Ovary (tissue), 10 donors: Measurements from ENCODE around the gene TBX2. TPM values are rescaled to one million over a fixed set of nuclear protein-coding genes. Genes with fewer than 3 reads are reported as not detected.
A peak's percentile ranks its signal among the peaks of the same experiment; 100 is the strongest.

Source experiments
- DNase-seq, 5 donors: peaks; one replicate each; pipeline ENCODE4 v3.0.0-alpha.2; 2019 to 2020
- H3K27ac ChIP-seq, 2 donors: fragments of 200-600 bp; one replicate each; pipeline versions ENCODE4 v1.5.1 to v1.8.0; 2019 to 2022
- H3K27me3 ChIP-seq: fragments of 200-600 bp; one replicate; pipeline ENCODE4 v1.8.0; 2022
- H3K36me3 ChIP-seq: fragments of 200-600 bp; sonication (generic); one replicate; pipeline ENCODE4 v1.5.1; 2019
- H3K4me1 ChIP-seq: one replicate; pipeline ENCODE4 v1.8.1; 2013; ENCODE audit warnings: mild to moderate bottlenecking, moderate library complexity; ENCODE audit not compliant: insufficient read depth
- H3K4me3 ChIP-seq: fragments of 200-600 bp; sonication (generic); one replicate; pipeline ENCODE4 v1.5.1; 2017
- H3K9me3 ChIP-seq, 2 donors: fragments of 200-600 bp in 1 of 2; sonication (generic) in 1 of 2; one replicate each; pipeline versions ENCODE4 v1.5.1 to v1.8.1; 2013 to 2019; ENCODE audit warnings: mild to moderate bottlenecking in 1 of 2, moderate library complexity in 1 of 2
- CTCF ChIP-seq, 3 donors: fragments of 450-650 bp in 2 of 3; fragments of 200-600 bp in 1 of 3; IDR thresholded peaks; one replicate each; pipeline versions ENCODE4 v1.5.1 to v1.8.0; 2016 to 2022; ENCODE audit warnings: antibody characterized with exemption in 3 of 3, mild to moderate bottlenecking in 1 of 3
- EP300 ChIP-seq: sonication (generic); formaldehyde crosslinking; IDR thresholded peaks from one replicate; pipeline ENCODE4 v1.6.1; 2017; ENCODE audit warnings: antibody characterized with exemption
- POLR2A ChIP-seq: fragments of 450-650 bp; IDR thresholded peaks from one replicate; pipeline ENCODE4 v1.6.1; 2017; ENCODE audit warnings: antibody characterized with exemption, mild to moderate bottlenecking, moderate library complexity
- WGBS, 3 donors: extraction: QIAGEN DNeasy Blood & Tissue Kit in 1 of 3; methylation state at CpG; one replicate each; pipeline versions ENCODE4 v1.1.5 to v1.1.7; 2013 to 2017; 5-methylcytosine and 5-hydroxymethylcytosine counted together
- intact Hi-C, 4 donors: fragments of 100-400 bp; cut with DNase I; formaldehyde crosslinking; loops; one replicate each; pipeline versions ENCODE4 v1.11.0 to v1.15.1; 2022 to 2023
- long read RNA-seq, 3 donors: library from polyadenylated mRNA in 2 of 3; unstranded in 2 of 3; transcript quantifications; one replicate each; pipeline ENCODE4 v2.0.0 and lab custom pipeline, GENCODE V29; 2021 to 2026
- polyA plus RNA-seq, 2 donors: library from polyadenylated mRNA; stranded (reverse); fragments of 200-250 nt in 1 of 2; fragments of 350-450 nt in 1 of 2; fragmentation: Illumina TruSeq in 1 of 2; extraction: RNeasy Lipid Tissue Mini Kit (QIAGEN cat#74804) in 1 of 2; gene quantifications; one replicate each; pipeline ENCODE4 v1.2.3, GENCODE V29; 2013 to 2014
- total RNA-seq, 7 donors: library from RNA; depleted of rRNA in 2 of 7; stranded (reverse); fragments of >200 nt in 2 of 7; fragmentation: NEBNext Ultra II Directional in 3 of 7; extraction: Animal tissue kit (Norgen Biotek cat#: 25700) in 3 of 7; gene quantifications; one replicate each; pipeline versions ENCODE4 v1.1.0 to v1.2.4, GENCODE V29; 2016 to 2023
- donor health status: DM: no; HTN: no; CAD: no; lungs with moderate emphysema.
- donor health status: DM: no; HTN: no; CAD: no.
- donor health status: Bipolar disorder and iron deficiency.
- donor health status: DM: yes; HTN: yes; CAD: no.
- donor health status: DM: no; HTN: no; CAD: no.
- donor health status: DM: yes; HTN: yes; CAD: no.

TBX2 gene
- total RNA-seq (10 to 100 TPM in 4 of 7 donors, 1 to 10 TPM in 3; 5.6 to 22.2 (median 16.9) TPM), polyA plus RNA-seq (10 to 100 TPM in 1 of 2 donors, 1 to 10 TPM in 1; 4.8 to 16.0 TPM)
- long read RNA-seq, donor 1, partial matches to known transcripts, result 1 of 3 reads
- long read RNA-seq, donor 1, other reads (novel, unspliced or antisense), result 2 of 3 reads
- long read RNA-seq, donor 2, partial matches to known transcripts, result 10 of 13 reads
- long read RNA-seq, donor 2, other reads (novel, unspliced or antisense), result 0 of 13 reads
- long read RNA-seq, donor 3, transcript TBX2-201 (7 exons, 3,339 nt), result major isoform, 29 of 45 reads
- long read RNA-seq, donor 3, partial matches to known transcripts, result 7 of 45 reads
- long read RNA-seq, donor 3, other reads (novel, unspliced or antisense), result 9 of 45 reads

GRCh38 chr17:61399131-61400065, at the start of gene TBX2:
Gene TBX2, plus strand, starts transcription at chr17:61399843. Its CDS starts 334 bp downstream, at chr17:61400177.
- intact Hi-C loops, result loop anchor here (5.0 to 10.0 kb wide), 4 partner anchors 145 to 675 kb away; no protein-coding TSS in a partner anchor
- TF ChIP-seq POLR2A (no peak), EP300 (no peak), CTCF (IDR thresholded peaks at IDR 0.05) (no peak)
- peak within 1 kb of the TSS; percentile 13 to 38 for H3K27ac ChIP-seq
- peak within 1 kb of the TSS; percentile 58 for H3K4me3 ChIP-seq
- H3K9me3 ChIP-seq, result no peaks in the 10 kb centered on the region
- no peaks in the 10 kb centered on the region for H3K36me3 ChIP-seq
- H3K27me3 ChIP-seq, result peaks cover 8% of the 10 kb centered on the region
- peaks cover 3% of the 10 kb centered on the region for H3K4me1 ChIP-seq
- 0 to 1% (median 1%) methylated on average over 62 to 98 of the region's 98 CpGs for WGBS, 3 donors
- DNase-seq, result peak in 4 of 5 donors; percentile 27 to 76 (median 70)

GRCh38 chr17:61351745-61352407, 47.8 kb upstream of the TBX2 start:
- no peak for DNase-seq
- intact Hi-C loops, result no loop called here

GRCh38 chr17:61352408-61352770, 47.3 kb upstream of the TBX2 start:
- DNase-seq, result no peak
- Histone ChIP-seq H3K36me3 (no peaks in the 10 kb centered on the region), H3K27me3 (no peaks in the 10 kb centered on the region), H3K4me1 (no peaks in the 10 kb centered on the region), H3K4me3 (no peak overlapping the region), H3K9me3 (no peaks in the 10 kb centered on the region), H3K27ac (no peak overlapping the region)
- TF ChIP-seq EP300 (no peak), POLR2A (no peak), CTCF (IDR thresholded peaks at IDR 0.05) (no peak)
- 56 to 64% (median 62%) methylated on average over 7 of the region's 7 CpGs for WGBS, 3 donors
- intact Hi-C loops, result no loop called here

More at GRCh38 chr17:61351745-61352407, 47.8 kb upstream of the TBX2 start:
- H3K4me3 ChIP-seq, result no peak overlapping the region
- TF ChIP-seq POLR2A (no peak), CTCF (IDR thresholded peaks at IDR 0.05) (no peak), EP300 (no peak)
- H3K4me1 ChIP-seq, result no peaks in the 10 kb centered on the region
- H3K27me3 ChIP-seq, result no peaks in the 10 kb centered on the region
- H3K36me3 ChIP-seq, result no peaks in the 10 kb centered on the region
- H3K27ac ChIP-seq, result no peak overlapping the region
- WGBS, 3 donors, result 72 to 76% (median 75%) methylated on average over 5 of the region's 5 CpGs
- no peaks in the 10 kb centered on the region for H3K9me3 ChIP-seq
